Esophagus (tissue), 2 donors: ENCODE results near the gene MROH2A. TPM values are rescaled to one million over a fixed set of nuclear protein-coding genes. Genes with fewer than 3 reads are reported as not detected.

ENCODE experiments used
- H3K27ac ChIP-seq, 2 donors: one replicate each; pipeline ENCODE4 v1.5.1; 2013; ENCODE audit warnings: low read depth in 2 of 2, mild to moderate bottlenecking in 2 of 2, inconsistent platforms in 1 of 2, low read length in 1 of 2, moderate library complexity in 1 of 2
- H3K27me3 ChIP-seq, 2 donors: one replicate each; pipeline ENCODE4 v1.6.1; 2013; ENCODE audit warnings: low read length in 2 of 2, control low read depth in 1 of 2, mild to moderate bottlenecking in 1 of 2; ENCODE audit not compliant: insufficient read depth in 2 of 2, control insufficient read depth in 1 of 2
- H3K36me3 ChIP-seq, 2 donors: one replicate each; pipeline ENCODE4 v1.6.1; 2013; ENCODE audit warnings: low read length in 1 of 2; ENCODE audit not compliant: control insufficient read depth in 2 of 2, insufficient read depth in 2 of 2
- H3K4me1 ChIP-seq, 2 donors: one replicate each; pipeline ENCODE4 v1.6.1; 2013; ENCODE audit warnings: low read length in 1 of 2; ENCODE audit not compliant: control insufficient read depth in 2 of 2, insufficient read depth in 2 of 2
- H3K4me3 ChIP-seq, 2 donors: one replicate each; pipeline ENCODE4 v1.5.1; 2013; ENCODE audit warnings: low read length in 2 of 2, mild to moderate bottlenecking in 2 of 2, low read depth in 1 of 2, moderate library complexity in 1 of 2
- H3K9me3 ChIP-seq, 2 donors: one replicate each; pipeline ENCODE4 v1.6.1; 2013; ENCODE audit warnings: mild to moderate bottlenecking in 2 of 2, low read depth in 1 of 2, low read length in 1 of 2, moderate library complexity in 1 of 2; ENCODE audit not compliant: control insufficient read depth in 2 of 2, insufficient read depth in 1 of 2
- WGBS, 2 donors: extraction: QIAGEN DNeasy Blood & Tissue Kit; methylation state at CpG; one replicate each; pipeline ENCODE4 v1.1.7; 2013; 5-methylcytosine and 5-hydroxymethylcytosine counted together
- polyA plus RNA-seq, 2 donors: library from polyadenylated mRNA; stranded (reverse); fragments of 200-250 nt; gene quantifications; one replicate each; pipeline ENCODE4 v1.2.3, GENCODE V29; 2013
- donor health status: healthy with polysubstance abuse.
- donor health status: Bipolar disorder and iron deficiency.

MROH2A gene
- polyA plus RNA-seq, 2 donors: 0.22 to 0.99 TPM

DNA sequence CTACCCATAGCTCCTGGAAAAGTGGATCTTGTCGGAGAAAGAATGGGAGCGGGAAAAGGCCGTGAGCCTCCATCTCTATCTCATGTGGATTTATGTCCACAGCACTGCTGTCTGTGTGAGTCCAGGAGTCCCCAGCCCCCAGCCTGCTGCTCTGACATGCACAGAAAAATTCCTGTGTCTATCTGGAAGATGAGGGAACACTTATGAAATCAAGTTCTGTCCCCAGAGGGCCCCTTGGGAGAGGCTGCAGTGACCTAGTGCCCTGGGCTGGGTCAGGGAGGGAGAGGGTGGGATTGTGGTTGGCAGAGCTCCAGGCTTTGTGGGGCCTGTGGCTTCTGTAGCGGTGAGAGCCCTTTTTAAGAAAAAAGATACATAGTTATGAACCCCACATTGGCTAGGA lies 38.6 kb downstream of the MROH2A start:
- Histone ChIP-seq H3K27me3 (no peaks in the 10 kb centered on the region), H3K4me3 (no peak overlapping the region), H3K4me1 (peaks cover 0 to 2% of the 10 kb centered on the region in 2 donors), H3K36me3 (no peaks in the 10 kb centered on the region), H3K27ac (no peak overlapping the region), H3K9me3 (peaks cover 0 to 2% of the 10 kb centered on the region in 2 donors)
- 81 to 88% methylated on average over 4 of the region's 4 CpGs for WGBS, 2 donors

DNA sequence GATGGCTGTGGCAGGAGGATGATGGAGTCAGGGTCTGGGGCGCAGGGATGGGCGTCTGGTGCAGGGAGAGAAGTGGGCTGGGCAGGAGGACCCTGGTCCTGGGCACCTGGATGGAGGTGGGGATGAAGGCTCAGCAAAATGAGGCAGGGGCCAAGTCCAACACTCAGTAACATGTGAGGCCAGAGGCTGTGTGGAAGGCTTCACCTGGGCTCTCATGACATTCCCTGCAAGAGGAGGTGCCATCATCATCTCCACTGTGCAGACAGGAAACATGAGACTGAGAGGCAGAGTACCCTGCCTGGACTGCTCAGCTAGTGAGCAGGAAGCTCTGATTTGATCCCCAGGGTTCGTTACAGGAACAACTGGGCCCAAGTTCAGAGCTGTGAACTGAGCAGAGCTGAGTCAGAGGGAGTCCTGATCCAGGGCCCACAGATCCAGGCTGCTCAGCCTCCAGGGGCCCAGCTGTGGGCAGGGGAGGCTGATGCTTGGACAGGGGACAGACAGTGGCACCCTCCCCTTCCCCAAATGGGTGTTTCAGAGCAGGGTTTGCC lies 39.3 kb downstream of the MROH2A start:
- no peak overlapping the region for H3K4me3 ChIP-seq
- 74 to 80% methylated on average over 3 of the region's 3 CpGs for WGBS, 2 donors
- H3K27me3 ChIP-seq: no peaks in the 10 kb centered on the region
- H3K36me3 ChIP-seq: no peaks in the 10 kb centered on the region
- H3K9me3 ChIP-seq: peaks cover 0 to 2% of the 10 kb centered on the region in 2 donors
- H3K4me1 ChIP-seq: peaks cover 0 to 2% of the 10 kb centered on the region in 2 donors
- no peak overlapping the region for H3K27ac ChIP-seq

DNA sequence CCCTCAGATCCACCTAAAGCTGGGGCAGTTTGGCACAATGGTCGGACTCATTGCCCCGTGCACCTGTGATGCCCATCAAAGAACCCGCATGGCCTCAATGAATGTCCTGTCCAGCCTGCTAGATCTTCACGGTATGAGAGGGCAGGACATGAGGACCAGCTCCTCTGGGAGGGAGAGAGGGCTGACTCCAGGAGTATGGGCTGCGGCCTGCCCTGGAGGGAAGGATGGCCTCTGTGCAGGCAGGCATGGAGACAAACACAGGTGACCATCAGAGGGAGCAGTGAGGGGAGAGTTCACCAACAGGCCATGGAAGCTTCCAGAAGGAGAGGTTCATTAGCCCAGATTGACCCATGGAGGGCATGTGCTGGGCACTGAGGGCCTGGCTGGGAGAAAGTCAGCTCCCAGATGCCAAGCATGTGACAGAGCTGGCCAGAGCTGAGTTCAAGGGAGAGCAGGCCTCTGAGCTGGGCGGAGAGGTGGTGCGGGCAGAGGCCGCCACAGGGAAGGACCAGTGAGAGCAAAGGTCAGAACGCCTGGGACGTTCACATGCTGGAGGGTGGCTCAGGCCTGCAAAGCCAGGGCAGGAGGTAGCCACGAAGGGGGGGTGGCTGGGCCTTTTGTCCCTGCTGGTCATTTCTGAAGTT lies 40.0 kb downstream of the MROH2A start:
- H3K9me3 ChIP-seq: peaks cover 0 to 2% of the 10 kb centered on the region in 2 donors
- H3K4me1 ChIP-seq: peaks cover 0 to 2% of the 10 kb centered on the region in 2 donors
- no peak overlapping the region for H3K27ac ChIP-seq
- H3K4me3 ChIP-seq: no peak overlapping the region
- no peaks in the 10 kb centered on the region for H3K36me3 ChIP-seq
- H3K27me3 ChIP-seq: no peaks in the 10 kb centered on the region
- 92 to 93% methylated on average over 11 of the region's 11 CpGs for WGBS, 2 donors

DNA sequence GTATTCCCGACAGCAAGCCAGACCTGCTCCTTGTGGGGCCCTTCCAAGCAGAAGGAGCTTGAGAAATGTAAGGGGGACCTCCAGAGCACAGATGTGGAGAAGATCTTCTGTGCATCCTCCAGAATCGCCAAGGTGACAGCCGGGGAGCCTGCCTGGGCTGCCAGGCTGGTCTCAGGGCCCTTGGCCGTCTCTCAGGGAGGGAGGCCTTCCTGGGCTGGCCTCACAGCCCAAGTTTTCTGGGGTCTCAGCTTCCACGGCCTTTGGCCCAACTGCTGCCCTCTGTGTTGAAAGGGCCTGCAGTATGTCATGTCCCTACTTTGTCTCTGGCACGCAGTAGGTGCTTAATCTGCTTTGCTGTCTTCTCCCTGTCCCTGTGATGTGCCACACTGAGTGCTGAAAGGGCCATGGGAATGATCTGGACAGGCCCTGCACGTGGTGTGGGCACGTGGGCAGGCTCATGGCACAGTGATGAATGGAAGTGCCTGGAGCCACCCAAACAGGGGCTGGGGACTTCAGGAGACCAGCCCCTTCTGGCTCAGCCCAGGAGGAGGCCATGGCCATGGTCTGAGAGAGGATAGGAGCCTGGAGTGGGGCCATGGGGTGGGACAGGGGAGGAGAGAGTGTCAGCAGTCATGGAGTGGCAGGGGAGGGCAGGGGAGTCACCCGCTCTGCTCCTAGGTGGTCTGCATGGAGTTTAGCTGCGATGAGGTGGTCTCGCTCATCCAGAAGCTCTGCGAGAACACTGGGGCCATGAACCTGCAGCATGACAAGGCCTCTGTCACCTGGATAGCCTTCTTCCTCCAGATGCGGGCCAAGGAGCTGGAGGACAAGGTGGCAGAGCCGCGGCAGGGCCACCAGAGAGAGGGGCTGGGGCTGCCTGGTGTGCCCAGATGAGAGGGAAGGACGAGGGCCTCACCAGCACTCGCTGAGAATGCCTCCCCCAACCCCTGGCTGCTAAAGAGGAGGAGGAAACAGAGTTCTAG lies 40.8 kb downstream of the MROH2A start:
- Histone ChIP-seq H3K27me3 (no peaks in the 10 kb centered on the region), H3K9me3 (peaks cover 0 to 2% of the 10 kb centered on the region in 2 donors), H3K36me3 (no peaks in the 10 kb centered on the region), H3K27ac (no peak overlapping the region), H3K4me1 (peaks cover 0 to 2% of the 10 kb centered on the region in 2 donors), H3K4me3 (no peak overlapping the region)
- 78 to 81% methylated on average over 17 of the region's 17 CpGs for WGBS, 2 donors

DNA sequence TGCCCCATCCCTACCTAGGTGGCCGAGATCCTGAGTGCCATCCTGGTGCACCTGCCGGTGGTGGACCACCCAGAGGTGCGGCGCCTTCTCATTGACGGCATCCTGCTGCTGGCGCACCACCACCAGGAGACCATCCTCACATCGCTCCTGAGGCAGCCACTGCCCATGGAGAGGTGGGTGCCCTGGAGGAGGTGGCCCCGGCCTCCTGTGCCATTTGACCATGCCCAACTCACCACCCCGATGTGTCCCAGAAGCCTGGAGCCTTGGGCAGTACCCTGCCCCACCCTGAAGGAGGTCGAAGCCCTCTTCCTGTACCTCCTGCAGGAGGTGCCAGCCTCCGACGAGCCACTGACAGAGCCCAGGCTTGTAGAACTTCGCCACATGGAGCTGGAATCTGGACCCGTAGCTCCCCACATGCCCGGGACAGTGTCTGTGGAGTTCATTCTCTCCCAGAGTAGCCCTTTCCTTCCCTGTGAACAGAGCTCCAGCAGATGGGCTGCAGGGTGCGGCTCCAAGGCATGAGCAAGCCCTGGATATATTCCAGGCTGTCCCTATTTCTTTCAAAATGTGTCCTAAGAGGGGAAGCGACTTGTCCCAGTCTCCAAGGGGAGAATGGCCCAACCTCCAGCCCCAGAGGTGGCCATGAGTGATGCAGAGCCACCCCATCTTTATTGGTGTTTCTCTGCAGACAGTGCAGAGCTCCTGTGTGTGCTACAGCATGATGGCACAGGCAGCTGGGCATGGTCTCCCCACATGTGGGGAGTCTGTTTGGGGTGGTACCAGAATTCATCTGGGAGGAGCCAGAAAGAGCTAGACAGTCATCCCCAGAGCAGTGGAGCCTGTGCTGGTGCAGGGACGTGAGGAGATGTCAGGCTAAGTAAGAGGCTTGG lies 42.0 kb downstream of the MROH2A start:
- Histone ChIP-seq H3K4me1 (peaks cover 0 to 2% of the 10 kb centered on the region in 2 donors), H3K36me3 (no peaks in the 10 kb centered on the region), H3K9me3 (peaks cover 0 to 2% of the 10 kb centered on the region in 2 donors), H3K4me3 (no peak overlapping the region), H3K27ac (no peak overlapping the region), H3K27me3 (no peaks in the 10 kb centered on the region)
- 83 to 84% methylated on average over 18 of the region's 18 CpGs for WGBS, 2 donors

DNA sequence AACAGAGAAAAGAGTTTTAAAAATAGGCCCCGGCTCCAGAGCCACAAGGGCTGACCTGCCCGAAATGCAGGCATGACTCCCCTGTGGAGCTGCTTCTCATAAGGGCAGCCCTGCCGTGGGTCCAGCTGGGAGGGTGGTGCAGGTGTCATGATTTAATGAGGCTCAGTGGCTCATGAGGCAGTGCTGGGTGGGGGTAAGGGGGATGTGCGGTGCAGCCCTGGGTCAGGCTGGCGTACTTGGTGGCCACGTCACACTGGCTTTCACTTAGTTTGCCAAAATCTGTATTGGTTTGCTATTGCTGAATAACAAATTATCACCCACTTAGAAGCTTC lies 42.6 kb downstream of the MROH2A start:
- Histone ChIP-seq H3K4me3 (no peak overlapping the region), H3K9me3 (peaks cover 0 to 2% of the 10 kb centered on the region in 2 donors), H3K4me1 (peaks cover 0 to 2% of the 10 kb centered on the region in 2 donors), H3K36me3 (no peaks in the 10 kb centered on the region), H3K27ac (no peak overlapping the region), H3K27me3 (no peaks in the 10 kb centered on the region)
- 85% methylated on average over 6 of the region's 6 CpGs for WGBS, 2 donors

DNA sequence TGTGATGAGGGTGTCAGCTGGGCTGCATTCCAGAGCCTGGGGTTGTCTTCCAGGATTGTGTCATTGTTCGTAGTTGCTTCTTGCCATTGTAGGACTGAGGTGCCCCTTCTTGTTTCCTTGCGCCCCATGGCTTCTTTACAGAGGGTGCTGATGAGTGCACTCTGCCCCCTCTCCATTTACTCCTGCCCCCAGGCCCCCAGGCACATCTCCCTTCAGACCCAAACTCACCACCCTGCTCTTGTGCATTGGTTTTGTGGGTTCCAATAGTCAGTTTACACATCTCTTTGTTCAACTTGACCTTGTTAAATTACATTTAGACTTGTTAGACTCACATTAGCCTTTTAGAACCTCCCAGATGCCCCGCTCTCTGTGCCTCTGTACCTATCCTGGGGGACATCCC lies 43.1 kb downstream of the MROH2A start:
- Histone ChIP-seq H3K36me3 (no peaks in the 10 kb centered on the region), H3K9me3 (peaks cover 0 to 2% of the 10 kb centered on the region in 2 donors), H3K27me3 (no peaks in the 10 kb centered on the region), H3K4me1 (peaks cover 0 to 2% of the 10 kb centered on the region in 2 donors), H3K27ac (no peak overlapping the region), H3K4me3 (no peak overlapping the region)
- 86 to 93% methylated on average over 3 of the region's 3 CpGs for WGBS, 2 donors

DNA sequence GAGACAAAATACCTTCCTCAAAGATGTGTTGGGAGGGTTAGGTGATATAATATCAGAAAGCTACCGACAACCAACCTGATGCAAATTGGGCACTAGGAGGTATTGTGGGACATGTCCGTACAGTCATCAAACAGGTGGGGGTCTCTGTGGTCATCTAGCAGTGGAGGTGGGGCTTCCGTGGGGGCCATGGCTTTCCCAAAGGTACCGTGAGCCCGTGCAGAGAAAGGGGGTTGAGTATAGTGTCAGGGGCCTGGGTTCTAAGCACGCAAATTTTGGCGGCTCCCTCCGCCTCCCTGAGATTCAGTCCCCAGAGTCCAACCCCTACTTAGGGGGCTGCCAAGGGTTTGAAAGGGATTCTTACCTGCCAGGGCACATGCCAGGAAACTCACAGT lies 43.6 kb downstream of the MROH2A start:
- Histone ChIP-seq H3K27me3 (no peaks in the 10 kb centered on the region), H3K27ac (no peak overlapping the region), H3K9me3 (no peaks in the 10 kb centered on the region), H3K4me1 (peaks cover 0 to 2% of the 10 kb centered on the region in 2 donors), H3K36me3 (no peaks in the 10 kb centered on the region), H3K4me3 (no peak overlapping the region)
- 90 to 94% methylated on average over 8 of the region's 8 CpGs for WGBS, 2 donors
